Measurements from ENCODE around the gene ENAM. TPM values are rescaled to one million over a fixed set of nuclear protein-coding genes. Genes with fewer than 3 reads are reported as not detected.

The ENAM gene
- total RNA-seq, 1 experiment from 2014 or later: 0.26 TPM

DNA sequence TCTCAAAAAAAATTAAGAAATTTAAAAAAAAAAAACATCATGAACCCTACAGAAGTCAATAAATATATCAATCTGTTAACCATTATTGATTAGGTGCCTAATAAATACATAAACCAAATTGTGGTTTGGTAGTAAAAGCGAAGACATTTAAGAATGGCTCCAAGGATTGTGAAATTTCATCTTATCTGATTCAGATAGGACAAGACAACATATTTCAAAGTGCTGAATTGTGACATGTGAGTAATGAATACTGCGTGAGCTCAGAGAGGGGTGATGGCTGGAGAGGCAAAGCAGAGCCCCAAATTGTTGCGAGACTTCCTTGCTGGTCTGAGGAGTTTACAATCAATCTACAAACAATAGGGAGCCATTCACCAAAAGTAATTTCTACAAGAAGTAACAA lies 28.2 kb upstream of the ENAM start:
- Mint-ChIP-seq H3K27me3 (ENCODE audit: unreplicated experiment) (no peaks in the 10 kb centered on the region), H3K36me3 (ENCODE audit: insufficient read depth, unreplicated experiment) (no peaks in the 10 kb centered on the region), H3K9me3 (ENCODE audit: low read depth, unreplicated experiment) (no peaks in the 10 kb centered on the region), H3K4me3 (ENCODE audit: low read depth, unreplicated experiment) (no peak overlapping the region), H3K27ac (ENCODE audit: unreplicated experiment) (no peak overlapping the region), H3K4me1 (ENCODE audit: low read depth, unreplicated experiment) (no peaks in the 10 kb centered on the region)
- TF ChIP-seq, protein P1, sequence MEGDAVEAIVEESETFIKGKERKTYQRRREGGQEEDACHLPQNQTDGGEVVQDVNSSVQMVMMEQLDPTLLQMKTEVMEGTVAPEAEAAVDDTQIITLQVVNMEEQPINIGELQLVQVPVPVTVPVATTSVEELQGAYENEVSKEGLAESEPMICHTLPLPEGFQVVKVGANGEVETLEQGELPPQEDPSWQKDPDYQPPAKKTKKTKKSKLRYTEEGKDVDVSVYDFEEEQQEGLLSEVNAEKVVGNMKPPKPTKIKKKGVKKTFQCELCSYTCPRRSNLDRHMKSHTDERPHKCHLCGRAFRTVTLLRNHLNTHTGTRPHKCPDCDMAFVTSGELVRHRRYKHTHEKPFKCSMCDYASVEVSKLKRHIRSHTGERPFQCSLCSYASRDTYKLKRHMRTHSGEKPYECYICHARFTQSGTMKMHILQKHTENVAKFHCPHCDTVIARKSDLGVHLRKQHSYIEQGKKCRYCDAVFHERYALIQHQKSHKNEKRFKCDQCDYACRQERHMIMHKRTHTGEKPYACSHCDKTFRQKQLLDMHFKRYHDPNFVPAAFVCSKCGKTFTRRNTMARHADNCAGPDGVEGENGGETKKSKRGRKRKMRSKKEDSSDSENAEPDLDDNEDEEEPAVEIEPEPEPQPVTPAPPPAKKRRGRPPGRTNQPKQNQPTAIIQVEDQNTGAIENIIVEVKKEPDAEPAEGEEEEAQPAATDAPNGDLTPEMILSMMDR (IDR thresholded peaks at IDR 0.05; ENCODE audit: unreplicated experiment): no peak
- intact Hi-C loops (cut with micrococcal nuclease; ENCODE audit: unreplicated experiment): loop anchor here (5.0 kb wide), 2 partner anchors 87 to 407 kb away; partner anchors contain the start of gene UTP3
- CTCF ChIA-PET: no interaction called here
- no peak for DNase-seq
- no TSS peak for BruUV-seq (replicated peaks)

DNA sequence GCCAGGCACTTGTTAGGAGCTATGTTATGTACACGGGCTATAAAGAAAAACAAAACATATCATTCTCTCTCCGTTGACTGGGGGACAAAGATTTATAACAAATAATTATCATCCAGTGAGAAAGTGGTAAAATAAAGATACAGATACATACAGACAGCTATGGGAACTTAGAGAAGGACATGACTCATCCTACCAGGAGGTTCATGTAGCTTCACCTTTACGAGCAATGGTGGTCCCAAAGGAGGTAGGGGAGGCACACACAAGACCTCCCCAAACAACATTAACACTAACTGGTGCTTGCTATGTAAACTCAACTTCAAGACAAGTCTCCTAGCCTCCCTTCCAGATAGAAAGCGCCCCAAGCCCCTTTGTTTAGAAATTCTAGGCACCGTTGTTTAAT lies 27.6 kb upstream of the ENAM start:
- no peaks in the 10 kb centered on the region for H3K36me3 Mint-ChIP-seq (ENCODE audit: insufficient read depth, unreplicated experiment)
- intact Hi-C loops (cut with micrococcal nuclease; ENCODE audit: unreplicated experiment): loop anchor here (1.0 to 5.0 kb wide), 3 partner anchors 51 to 406 kb away; partner anchors contain the start of gene UTP3
- DNase-seq: no peak
- no peaks in the 10 kb centered on the region for H3K4me1 Mint-ChIP-seq (ENCODE audit: low read depth, unreplicated experiment)
- no peaks in the 10 kb centered on the region for H3K9me3 Mint-ChIP-seq (ENCODE audit: low read depth, unreplicated experiment)
- CTCF ChIA-PET: interaction anchor here (1.0 kb wide), 1 partner anchor 51 kb away, joined by 5 read pairs; no protein-coding TSS in a partner anchor
- no TSS peak for BruUV-seq (replicated peaks)
- TF ChIP-seq, protein P1 (IDR thresholded peaks at IDR 0.05; ENCODE audit: unreplicated experiment): no peak
- H3K27ac Mint-ChIP-seq (ENCODE audit: unreplicated experiment): no peak overlapping the region
- H3K4me3 Mint-ChIP-seq (ENCODE audit: low read depth, unreplicated experiment): no peak overlapping the region
- H3K27me3 Mint-ChIP-seq (ENCODE audit: unreplicated experiment): no peaks in the 10 kb centered on the region

DNA sequence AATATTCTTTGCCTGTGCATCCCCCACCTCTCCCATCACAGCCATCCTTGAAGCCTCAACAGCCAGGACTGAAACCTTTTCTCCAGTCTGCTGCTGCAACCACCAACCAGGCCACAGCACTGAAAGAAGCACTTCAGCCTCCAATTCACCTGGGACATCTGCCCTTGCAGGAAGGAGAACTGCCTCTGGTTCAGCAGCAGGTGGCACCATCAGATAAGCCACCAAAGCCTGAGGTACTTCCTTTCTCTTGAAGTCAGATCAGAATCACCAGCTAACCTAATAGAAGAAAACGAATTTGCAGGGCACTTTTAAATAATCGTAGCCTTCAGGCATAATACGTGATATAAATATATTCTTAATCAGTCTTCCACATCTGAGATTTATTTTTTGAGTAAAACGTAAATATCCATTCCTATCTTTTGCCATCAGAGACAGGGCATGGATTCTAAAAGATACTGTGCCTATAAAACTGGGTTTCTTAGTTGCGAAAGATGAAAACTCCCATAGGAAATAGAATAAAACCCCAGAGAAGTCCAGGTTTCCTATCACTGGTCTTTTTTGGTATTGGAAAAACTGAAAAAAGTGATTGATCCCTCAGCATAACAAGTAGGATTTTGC lies 27.0 kb upstream of the ENAM start:
- Mint-ChIP-seq H3K4me3 (ENCODE audit: low read depth, unreplicated experiment) (no peak overlapping the region), H3K4me1 (ENCODE audit: low read depth, unreplicated experiment) (no peaks in the 10 kb centered on the region), H3K36me3 (ENCODE audit: insufficient read depth, unreplicated experiment) (no peaks in the 10 kb centered on the region), H3K27ac (ENCODE audit: unreplicated experiment) (no peak overlapping the region), H3K9me3 (ENCODE audit: low read depth, unreplicated experiment) (no peaks in the 10 kb centered on the region), H3K27me3 (ENCODE audit: unreplicated experiment) (no peaks in the 10 kb centered on the region)
- no TSS peak for BruUV-seq (replicated peaks)
- TF ChIP-seq, protein P1 (IDR thresholded peaks at IDR 0.05; ENCODE audit: unreplicated experiment): peak; percentile 70
- CTCF ChIA-PET: interaction anchor here (1.0 kb wide), 1 partner anchor 51 kb away, joined by 5 read pairs; no protein-coding TSS in a partner anchor
- DNase-seq: peak; percentile 68
- intact Hi-C loops (cut with micrococcal nuclease; ENCODE audit: unreplicated experiment): loop anchor here (1.0 to 5.0 kb wide), 3 partner anchors 51 to 406 kb away; partner anchors contain the start of gene UTP3

DNA sequence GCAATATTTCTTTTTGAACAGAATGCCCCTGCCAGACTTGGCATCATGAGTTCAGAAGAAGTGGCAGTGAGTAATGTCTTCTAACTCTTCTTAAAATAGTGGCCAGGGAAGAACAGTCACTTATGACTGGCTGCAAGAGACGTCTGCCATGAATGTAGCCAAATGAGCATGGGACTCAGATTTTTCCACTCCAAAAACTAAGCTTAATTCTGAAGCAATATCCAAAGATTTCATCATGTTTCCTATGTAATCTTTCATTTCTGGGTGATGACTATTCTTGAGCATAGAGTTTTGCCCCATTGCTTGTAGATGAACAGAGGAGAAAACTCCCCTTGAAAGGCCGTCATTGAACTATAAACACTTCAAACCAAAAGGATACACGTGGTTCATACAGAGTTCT lies 24.7 kb upstream of the ENAM start:
- CTCF ChIA-PET: interaction anchor here (0.7 kb wide), 1 partner anchor 13 kb away, joined by 3 read pairs; no protein-coding TSS in a partner anchor
- H3K4me3 Mint-ChIP-seq (ENCODE audit: low read depth, unreplicated experiment): no peak overlapping the region
- intact Hi-C loops (cut with micrococcal nuclease; ENCODE audit: unreplicated experiment): loop anchor here (5.0 kb wide), 2 partner anchors 83 to 403 kb away; partner anchors contain the start of gene UTP3
- DNase-seq: no peak
- H3K4me1 Mint-ChIP-seq (ENCODE audit: low read depth, unreplicated experiment): no peaks in the 10 kb centered on the region
- H3K9me3 Mint-ChIP-seq (ENCODE audit: low read depth, unreplicated experiment): no peaks in the 10 kb centered on the region
- H3K36me3 Mint-ChIP-seq (ENCODE audit: insufficient read depth, unreplicated experiment): no peaks in the 10 kb centered on the region
- H3K27ac Mint-ChIP-seq (ENCODE audit: unreplicated experiment): no peak overlapping the region
- BruUV-seq (replicated peaks): no TSS peak
- TF ChIP-seq, protein P1 (IDR thresholded peaks at IDR 0.05; ENCODE audit: unreplicated experiment): no peak
- no peaks in the 10 kb centered on the region for H3K27me3 Mint-ChIP-seq (ENCODE audit: unreplicated experiment)

All from Calu3 (cell line).